Skeletal muscle tissue (tissue), 4 donors: ENCODE measurements around the gene KDM1A. TPM values are rescaled to one million over a fixed set of nuclear protein-coding genes. Genes with fewer than 3 reads are reported as not detected.
"Not testable (repeated sequence)": the region's sequence is repeated elsewhere in the genome, so short reads cannot be mapped to it uniquely, and the experiment has no call there.

Source experiments
- H3K27ac ChIP-seq: one replicate; pipeline ENCODE4 v1.7.0; 2013; ENCODE audit warnings: mild to moderate bottlenecking, low read depth, low read length, inconsistent platforms
- H3K27me3 ChIP-seq, 3 donors: one replicate each; pipeline ENCODE4 v1.7.0; 2013; ENCODE audit warnings: low read length in 3 of 3; ENCODE audit not compliant: control insufficient read depth in 3 of 3, insufficient read depth in 3 of 3
- H3K36me3 ChIP-seq, 3 donors: one replicate each; pipeline ENCODE4 v1.7.0; 2013; ENCODE audit warnings: low read length in 3 of 3; ENCODE audit not compliant: control insufficient read depth in 3 of 3, insufficient read depth in 3 of 3
- H3K4me1 ChIP-seq, 3 donors: one replicate each; pipeline ENCODE4 v1.7.0; 2013; ENCODE audit warnings: low read length in 3 of 3, mild to moderate bottlenecking in 3 of 3; ENCODE audit not compliant: control insufficient read depth in 3 of 3, insufficient read depth in 3 of 3
- H3K4me3 ChIP-seq, 3 donors: one replicate each; pipeline ENCODE4 v1.7.0; 2013; ENCODE audit warnings: low read length in 3 of 3
- H3K9ac ChIP-seq, 3 donors: one replicate each; pipeline ENCODE4 v1.7.0; 2013; ENCODE audit warnings: low read length in 3 of 3, mild to moderate bottlenecking in 3 of 3, moderate library complexity in 2 of 3, low read depth in 1 of 3
- H3K9me3 ChIP-seq, 3 donors: one replicate each; pipeline ENCODE4 v1.7.0; 2013; ENCODE audit warnings: low read length in 3 of 3; ENCODE audit not compliant: control insufficient read depth in 3 of 3
- total RNA-seq: library from RNA; depleted of rRNA; stranded (reverse); fragments of >200 nt; gene quantifications from one replicate; pipeline ENCODE4 v1.2.3, GENCODE V29; 2014
- donor health status: Osteomylitis.

Gene KDM1A
- total RNA-seq, 1 donor from 2014 or later = 103 TPM

DNA sequence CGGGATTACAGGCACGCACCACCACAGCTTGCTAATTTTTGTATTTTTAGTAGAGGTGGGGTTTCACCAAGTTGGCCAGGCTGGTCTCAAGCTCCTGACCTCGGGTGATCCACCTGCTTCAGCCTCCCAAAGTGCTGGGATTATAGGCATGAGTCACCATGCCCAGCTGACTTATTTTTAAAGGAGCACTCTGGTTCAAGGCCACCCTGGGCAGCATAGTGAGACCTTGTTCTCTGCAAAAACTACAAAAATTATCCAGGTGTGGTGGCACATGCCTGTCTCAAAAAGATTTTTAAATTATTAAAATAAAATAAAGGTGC, 38.8 kb upstream of the KDM1A start:
- not testable (repeated sequence) for H3K4me1 ChIP-seq, H3K27me3 ChIP-seq, H3K27ac ChIP-seq, H3K36me3 ChIP-seq, H3K9me3 ChIP-seq, H3K9ac ChIP-seq, H3K4me3 ChIP-seq

DNA sequence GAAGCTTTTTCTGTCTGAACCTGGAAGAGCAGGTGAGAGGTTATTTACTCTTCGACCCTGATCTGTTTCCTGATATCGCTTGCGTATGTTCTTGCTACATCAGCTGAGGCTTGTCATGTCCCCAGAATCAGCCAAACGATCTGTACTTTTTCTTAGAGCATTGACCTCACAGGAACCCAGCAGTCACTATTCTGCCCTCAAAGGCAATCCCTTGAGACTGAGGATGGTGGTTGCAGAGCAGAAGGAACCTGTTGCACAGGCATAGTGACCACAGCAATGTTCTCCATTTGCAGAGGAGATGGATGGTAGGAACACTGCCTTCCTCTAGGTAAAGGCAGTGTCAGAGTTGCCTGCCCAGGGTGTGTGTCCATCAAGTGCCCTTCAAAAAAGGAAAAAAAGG, 35.3 kb upstream of the KDM1A start:
- Histone ChIP-seq H3K9ac (no peak overlapping the region), H3K4me3 (no peak overlapping the region), H3K4me1 (no peaks in the 10 kb centered on the region), H3K27ac (no peak overlapping the region), H3K27me3 (peaks cover 0 to 2% (median 0%) of the 10 kb centered on the region in 3 donors), H3K36me3 (no peaks in the 10 kb centered on the region), H3K9me3 (no peaks in the 10 kb centered on the region)

DNA sequence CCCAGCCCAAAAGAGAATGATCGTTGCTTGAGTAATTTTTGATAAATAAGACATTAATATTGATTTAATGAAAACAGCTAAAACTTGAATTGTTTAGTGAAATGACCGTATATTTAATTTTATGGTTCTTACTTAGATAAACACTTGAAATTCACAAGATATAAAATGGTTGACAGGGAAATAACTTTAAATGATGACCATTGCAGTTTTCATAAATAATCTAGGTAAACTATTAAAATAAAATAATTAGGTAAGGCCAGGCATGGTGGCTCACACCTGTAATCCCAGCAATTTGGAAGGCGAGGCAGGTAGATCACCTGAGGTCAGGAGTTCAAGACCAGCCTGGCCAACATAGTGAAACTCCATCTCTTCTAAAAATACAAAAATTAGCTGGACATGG, 26.9 kb upstream of the KDM1A start:
- not testable (repeated sequence) for H3K9me3 ChIP-seq

DNA sequence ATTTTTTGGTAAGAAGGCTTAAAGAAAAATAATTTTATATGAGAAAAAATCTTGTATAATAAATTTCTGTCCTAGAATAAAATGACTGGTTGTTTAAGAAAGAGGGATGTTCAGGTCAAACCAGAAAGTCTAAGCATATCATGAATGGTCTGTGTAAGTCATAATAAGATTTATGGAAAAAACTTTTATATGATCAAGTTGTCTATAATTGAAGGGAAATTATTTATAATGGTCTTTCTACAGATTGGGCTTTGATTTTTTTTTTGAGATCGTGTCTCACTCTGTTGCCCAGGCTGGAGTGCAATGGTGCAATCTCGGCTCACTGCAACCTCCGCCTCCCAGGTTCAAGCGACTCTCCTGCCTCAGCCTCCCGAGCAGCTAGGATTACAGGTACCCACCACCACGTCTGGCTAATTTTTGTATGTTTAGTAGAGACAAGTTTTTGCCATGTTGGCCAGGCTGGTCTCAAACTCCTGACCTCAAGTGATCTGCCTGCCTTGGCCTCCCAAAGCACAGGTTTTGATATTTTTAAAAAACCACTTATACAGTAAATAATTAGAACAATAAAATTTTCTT, 26.0 kb upstream of the KDM1A start:
- H3K4me3 ChIP-seq, H3K9ac ChIP-seq, H3K27me3 ChIP-seq, H3K36me3 ChIP-seq, H3K4me1 ChIP-seq, H3K27ac ChIP-seq, H3K9me3 ChIP-seq: not testable (repeated sequence)

More for the DNA sequence above, 26.9 kb upstream of the KDM1A start:
- H3K4me1 ChIP-seq, H3K27ac ChIP-seq, H3K9ac ChIP-seq, H3K4me3 ChIP-seq, H3K36me3 ChIP-seq, H3K27me3 ChIP-seq: not testable (repeated sequence)

DNA sequence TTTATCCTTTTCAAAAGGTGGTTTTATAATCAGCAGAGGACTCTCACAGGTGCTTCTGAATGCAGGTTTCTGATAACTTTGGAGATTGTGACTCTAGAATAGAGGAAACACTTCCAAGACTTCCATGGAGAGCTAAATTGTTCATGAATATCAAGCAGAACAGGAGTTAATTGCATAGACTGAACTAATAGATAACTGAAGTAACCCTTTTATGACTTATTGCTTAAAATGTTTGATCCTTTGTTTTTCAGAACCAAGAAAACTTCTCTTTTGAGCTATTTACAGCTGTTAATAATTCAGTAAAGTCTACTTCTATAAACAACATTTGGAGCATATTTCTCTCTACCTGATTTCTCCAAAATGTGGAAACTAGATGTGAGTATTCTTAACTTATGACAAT, 23.5 kb upstream of the KDM1A start:
- Histone ChIP-seq H3K27me3 (no peaks in the 10 kb centered on the region), H3K9me3 (no peaks in the 10 kb centered on the region), H3K4me1 (no peaks in the 10 kb centered on the region), H3K27ac (no peak overlapping the region), H3K4me3 (no peak overlapping the region), H3K9ac (no peak overlapping the region), H3K36me3 (no peaks in the 10 kb centered on the region)

DNA sequence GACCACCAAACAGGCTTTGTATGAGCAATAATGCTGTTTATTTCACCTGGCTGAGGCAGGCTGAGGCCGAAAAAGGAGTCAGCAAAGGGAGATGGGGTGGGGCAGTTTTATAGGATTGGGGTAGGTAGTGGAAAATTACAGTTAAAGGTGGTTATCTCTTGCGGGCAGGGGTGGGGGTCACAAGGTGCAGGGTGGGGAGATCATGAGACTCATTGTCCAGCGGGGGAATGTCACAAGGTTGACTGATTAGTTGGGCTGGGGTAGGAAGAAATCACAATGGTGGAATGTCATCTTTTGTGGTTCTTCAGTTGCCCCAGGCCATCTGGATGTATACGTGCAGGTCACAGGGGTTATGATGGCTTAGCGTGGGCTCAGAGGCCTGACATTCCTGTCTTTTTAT, 21.7 kb upstream of the KDM1A start:
- not testable (repeated sequence) for H3K9me3 ChIP-seq, H3K36me3 ChIP-seq, H3K27me3 ChIP-seq, H3K27ac ChIP-seq, H3K9ac ChIP-seq, H3K4me3 ChIP-seq, H3K4me1 ChIP-seq

DNA sequence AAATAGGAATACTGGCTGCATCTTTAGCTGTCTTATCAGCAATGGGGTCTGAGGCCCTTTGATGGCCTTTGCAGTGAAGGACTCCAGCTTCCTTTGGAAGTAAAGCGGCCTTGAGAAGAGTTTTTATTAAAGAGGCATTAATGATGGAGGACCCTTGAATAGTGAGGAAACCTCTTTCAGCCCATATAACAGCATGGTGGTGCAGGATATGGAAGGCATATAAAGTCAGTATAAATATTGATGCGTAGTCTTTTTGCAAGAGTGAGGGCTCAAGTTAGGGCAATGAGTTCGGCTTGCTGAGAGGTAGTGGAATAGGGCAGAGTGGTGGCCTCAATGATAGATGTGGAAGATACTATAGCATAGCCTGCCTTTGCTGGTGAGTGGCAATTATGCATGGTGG, 19.1 kb upstream of the KDM1A start:
- not testable (repeated sequence) for H3K27me3 ChIP-seq, H3K9ac ChIP-seq, H3K27ac ChIP-seq, H3K4me1 ChIP-seq, H3K9me3 ChIP-seq, H3K36me3 ChIP-seq, H3K4me3 ChIP-seq

DNA sequence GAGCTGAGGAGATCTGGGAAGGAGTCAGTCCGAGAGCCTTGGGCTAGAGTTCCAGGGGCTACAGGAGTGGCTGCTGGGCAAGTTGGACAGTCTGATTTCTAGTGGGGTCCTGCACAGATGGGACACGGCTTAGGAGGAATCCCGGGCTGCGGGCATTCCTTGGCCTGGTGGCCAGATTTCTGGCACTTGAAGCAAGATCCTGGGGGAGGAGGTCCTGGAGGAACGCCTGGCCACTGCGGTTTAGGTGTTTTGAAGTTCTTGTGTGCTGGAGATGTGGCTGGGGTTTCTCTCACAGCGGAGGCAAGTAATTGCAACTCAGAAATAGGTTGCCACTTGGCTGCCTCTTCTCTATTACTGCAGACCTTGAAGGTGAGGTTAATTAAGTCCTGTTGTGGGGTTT, 17.1 kb upstream of the KDM1A start:
- not testable (repeated sequence) for H3K4me1 ChIP-seq, H3K27ac ChIP-seq, H3K27me3 ChIP-seq, H3K9ac ChIP-seq, H3K4me3 ChIP-seq, H3K9me3 ChIP-seq, H3K36me3 ChIP-seq

DNA sequence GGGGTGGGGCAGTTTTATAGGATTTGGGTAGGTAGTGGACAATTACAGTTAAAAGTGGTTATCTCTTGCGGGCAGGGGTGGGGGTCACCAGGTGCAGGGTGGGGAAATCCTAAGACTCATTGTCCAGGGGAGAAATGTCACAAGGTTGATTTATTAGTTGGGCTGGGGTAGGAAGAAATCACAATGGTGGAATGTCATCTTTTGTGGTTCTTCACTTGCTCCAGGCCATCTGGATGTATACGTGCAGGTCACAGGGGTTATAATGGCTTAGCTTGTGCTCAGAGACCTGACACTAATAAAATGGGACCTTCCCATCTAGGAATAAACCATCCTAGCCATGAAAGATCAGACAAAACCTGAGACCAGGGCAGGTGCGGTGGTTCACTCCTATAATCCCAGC, 15.2 kb upstream of the KDM1A start:
- no peaks in the 10 kb centered on the region for H3K4me1 ChIP-seq
- H3K9ac ChIP-seq = no peak overlapping the region
- no peak overlapping the region for H3K4me3 ChIP-seq
- no peaks in the 10 kb centered on the region for H3K27me3 ChIP-seq
- no peaks in the 10 kb centered on the region for H3K36me3 ChIP-seq
- H3K27ac ChIP-seq = no peak overlapping the region
- no peaks in the 10 kb centered on the region for H3K9me3 ChIP-seq

DNA sequence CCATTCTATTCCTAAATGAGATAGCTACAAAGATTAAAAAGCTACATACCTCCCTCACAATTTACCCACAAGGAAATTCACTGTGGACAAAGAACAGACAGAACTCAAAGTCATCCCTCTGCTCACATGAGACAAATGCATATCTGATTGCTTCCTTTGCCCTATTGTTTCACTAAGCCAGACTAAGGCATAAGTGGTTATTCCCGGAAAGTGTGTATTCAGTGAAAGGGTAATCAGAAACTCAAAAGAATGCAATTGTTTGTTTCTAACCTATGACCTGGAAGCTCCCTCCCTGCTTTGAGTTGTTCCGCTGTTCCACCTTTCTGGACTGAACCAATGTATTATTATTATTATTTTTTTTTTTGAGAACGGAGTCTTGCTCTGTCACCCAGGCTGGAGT, 14.5 kb upstream of the KDM1A start:
- not testable (repeated sequence) for H3K9me3 ChIP-seq, H3K27ac ChIP-seq, H3K4me3 ChIP-seq, H3K36me3 ChIP-seq, H3K9ac ChIP-seq, H3K27me3 ChIP-seq, H3K4me1 ChIP-seq

DNA sequence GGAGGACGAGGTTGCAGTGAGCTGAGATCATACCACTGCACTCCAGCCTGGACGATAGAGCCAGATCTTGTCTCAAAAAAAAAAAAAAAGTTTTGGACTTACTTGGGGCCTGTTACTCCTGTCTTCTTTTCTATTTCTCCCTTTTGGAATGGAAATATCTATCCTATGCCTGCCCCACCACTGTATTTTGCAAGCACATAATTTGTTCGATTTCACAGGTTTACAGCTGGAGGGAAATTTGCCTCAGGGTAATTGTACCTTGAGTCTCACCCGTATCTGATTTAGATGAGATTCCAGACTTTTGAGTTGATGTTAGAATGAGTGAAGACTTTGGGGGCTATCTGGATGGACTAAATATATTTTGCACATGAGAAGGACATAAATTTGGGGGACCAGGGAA, 12.2 kb upstream of the KDM1A start:
- H3K9me3 ChIP-seq = no peaks in the 10 kb centered on the region

More for the DNA sequence above, 12.2 kb upstream of the KDM1A start:
- Histone ChIP-seq H3K27me3 (no peaks in the 10 kb centered on the region), H3K4me1 (no peaks in the 10 kb centered on the region), H3K36me3 (no peaks in the 10 kb centered on the region), H3K27ac (no peak overlapping the region), H3K9ac (no peak overlapping the region), H3K4me3 (no peak overlapping the region)
